ENCODE data around the gene HPSE2.

DNA sequence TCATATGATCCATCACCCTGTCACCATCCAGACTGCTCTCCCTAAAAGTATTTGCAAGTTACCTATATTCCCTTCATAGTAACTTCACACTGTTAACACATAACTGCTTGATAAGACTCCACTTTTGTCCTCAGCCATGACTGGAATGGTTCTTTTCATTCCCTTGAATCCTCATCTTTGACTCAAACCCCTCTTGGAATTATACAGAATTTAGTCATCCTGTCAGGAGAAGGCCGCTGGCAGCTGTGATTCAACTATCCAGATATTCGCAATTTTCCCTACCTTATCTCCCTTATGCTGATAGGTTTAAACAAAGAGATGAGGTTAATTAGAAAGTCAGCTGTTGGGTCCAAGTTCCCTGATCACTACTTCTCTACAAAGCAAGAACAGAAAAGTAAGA, 646.0 kb downstream of the HPSE2 start:
- no peak for TF ChIP-seq POLR2AphosphoS5 (IDR thresholded peaks at IDR 0.05; ENCODE audit: low read depth, low read length)
- no peak for TF ChIP-seq REST (IDR thresholded peaks at IDR 0.05; ENCODE audit: insufficient read depth in 1 of 2, low read depth in 2 of 2, low read length in 2 of 2)

Measured in PFSK-1 (cell line).